Gastroesophageal sphincter (tissue), 4 donors: ENCODE measurements around the gene PPP2R5E. TPM values are rescaled to one million over a fixed set of nuclear protein-coding genes. Genes with fewer than 3 reads are reported as not detected.

Experiments
- ATAC-seq: fragments of 150-250 bp; one replicate; pipeline ENCODE4 v1.9.1; 2016; ENCODE audit warnings: mild to moderate bottlenecking, moderate library complexity
- H3K27ac ChIP-seq, 4 donors: fragments of 200-600 bp; sonication (generic) in 3 of 4; 1 replicate in 3 of 4; 2 replicates in 1 of 4; pipeline ENCODE4 v1.5.1; 2016 to 2019
- H3K27me3 ChIP-seq: fragments of 200-600 bp; sonication (generic); one replicate; pipeline ENCODE4 v1.5.1; 2019
- H3K36me3 ChIP-seq, 2 donors: fragments of 200-600 bp; sonication (generic); one replicate each; pipeline ENCODE4 v1.5.1; 2019; ENCODE audit warnings: control low read depth in 1 of 2
- H3K4me1 ChIP-seq, 3 donors: fragments of 200-600 bp; sonication (generic); 1 replicate in 2 of 3; 2 replicates in 1 of 3; pipeline ENCODE4 v1.5.1; 2016 to 2019; ENCODE audit warnings: control low read depth in 2 of 3
- H3K4me3 ChIP-seq, 2 donors: fragments of 200-600 bp; sonication (generic); one replicate each; pipeline ENCODE4 v1.5.1; 2019; ENCODE audit warnings: mild to moderate bottlenecking in 1 of 2, moderate library complexity in 1 of 2
- H3K9me3 ChIP-seq, 3 donors: fragments of 200-600 bp; sonication (generic); one replicate each; pipeline ENCODE4 v1.5.1; 2017 to 2019; ENCODE audit warnings: control low read depth in 2 of 3
- CTCF ChIP-seq, 4 experiments: fragments of 200-600 bp in 2 of 4; fragments of 450-650 bp in 2 of 4; sonication (generic) in 1 of 4; IDR thresholded peaks; one replicate each; pipeline ENCODE4 v1.5.1; 2017 to 2019; ENCODE audit warnings: antibody characterized with exemption in 4 of 4, mild to moderate bottlenecking in 2 of 4, moderate library complexity in 2 of 4
- EP300 ChIP-seq: sonication (generic); formaldehyde crosslinking; IDR thresholded peaks from one replicate; pipeline ENCODE4 v1.6.1; 2017; ENCODE audit warnings: antibody characterized with exemption, mild to moderate bottlenecking
- POLR2A ChIP-seq, 2 donors: fragments of 450-650 bp; IDR thresholded peaks; one replicate each; pipeline ENCODE4 v1.6.1; 2017; ENCODE audit warnings: antibody characterized with exemption in 2 of 2, mild to moderate bottlenecking in 2 of 2, moderate library complexity in 1 of 2
- POLR2AphosphoS5 ChIP-seq: sonication (generic); formaldehyde crosslinking; IDR thresholded peaks from one replicate; pipeline ENCODE4 v1.6.1; 2017; ENCODE audit warnings: antibody characterized with exemption
- WGBS, 2 donors: methylation state at CpG; one replicate each; pipeline ENCODE4 v1.1.5; 2018; ENCODE audit warnings: low coverage in 1 of 2; 5-methylcytosine and 5-hydroxymethylcytosine counted together
- total RNA-seq, 4 donors: library from RNA; depleted of rRNA; stranded (reverse); fragments of >200 nt; gene quantifications; one replicate each; pipeline ENCODE4 v1.1.0, GENCODE V29; 2016

PPP2R5E gene
- total RNA-seq, 4 donors from 2014 or later: 32.8 to 38.0 (median 33.7) TPM

GRCh38 chr14:63483315-63483714 is 59.9 kb downstream of the PPP2R5E start:
- no peaks in the 10 kb centered on the region for H3K9me3 ChIP-seq
- H3K27ac ChIP-seq: peak overlapping the region in 1 of 4 donors; percentile 17
- no peaks in the 10 kb centered on the region for H3K36me3 ChIP-seq
- no peak for ATAC-seq
- WGBS, 2 donors: 69 to 79% methylated on average over 6 to 7 of the region's 7 CpGs
- peaks cover 0 to 72% (median 0%) of the 10 kb centered on the region in 3 donors for H3K4me1 ChIP-seq
- no peak overlapping the region for H3K4me3 ChIP-seq
- H3K27me3 ChIP-seq: no peaks in the 10 kb centered on the region
- no peak for TF ChIP-seq POLR2A (IDR thresholded peaks at IDR 0.05)
- no peak for TF ChIP-seq EP300
- TF ChIP-seq POLR2AphosphoS5: no peak
- TF ChIP-seq CTCF (IDR thresholded peaks at IDR 0.05): no peak

GRCh38 chr14:63480599-63480998 is 62.6 kb downstream of the PPP2R5E start:
- 92 to 100% methylated on average over 4 of the region's 4 CpGs for WGBS, 2 donors
- no peak overlapping the region for H3K27ac ChIP-seq
- H3K36me3 ChIP-seq: no peaks in the 10 kb centered on the region
- no peaks in the 10 kb centered on the region for H3K27me3 ChIP-seq
- no peak overlapping the region for H3K4me3 ChIP-seq
- no peak for TF ChIP-seq CTCF (IDR thresholded peaks at IDR 0.05)
- no peak for TF ChIP-seq POLR2A (IDR thresholded peaks at IDR 0.05)
- no peak for TF ChIP-seq POLR2AphosphoS5
- no peaks in the 10 kb centered on the region for H3K9me3 ChIP-seq
- ATAC-seq: no peak
- H3K4me1 ChIP-seq: peaks cover 0 to 78% (median 0%) of the 10 kb centered on the region in 3 donors

GRCh38 chr14:63478437-63478852 is 64.7 kb downstream of the PPP2R5E start:
- WGBS, 2 donors: 71 to 87% methylated on average over 1 to 3 of the region's 3 CpGs
- H3K27ac ChIP-seq: no peak overlapping the region
- no peak for ATAC-seq
- H3K9me3 ChIP-seq: no peaks in the 10 kb centered on the region
- TF ChIP-seq POLR2AphosphoS5 (no peak), CTCF (IDR thresholded peaks at IDR 0.05) (no peak), EP300 (no peak), POLR2A (IDR thresholded peaks at IDR 0.05) (no peak)
- H3K4me1 ChIP-seq: peaks cover 0 to 79% (median 0%) of the 10 kb centered on the region in 3 donors
- H3K27me3 ChIP-seq: no peaks in the 10 kb centered on the region
- H3K4me3 ChIP-seq: no peak overlapping the region
- no peaks in the 10 kb centered on the region for H3K36me3 ChIP-seq

- H3K27me3 ChIP-seq: no peaks in the 10 kb centered on the region
- H3K9me3 ChIP-seq: no peaks in the 10 kb centered on the region
- no peak overlapping the region for H3K4me3 ChIP-seq
- peaks cover 0 to 79% (median 0%) of the 10 kb centered on the region in 3 donors for H3K4me1 ChIP-seq
- H3K27ac ChIP-seq: no peak overlapping the region
- H3K36me3 ChIP-seq: no peaks in the 10 kb centered on the region
- ATAC-seq: no peak
- no peak for TF ChIP-seq POLR2A (IDR thresholded peaks at IDR 0.05)
- 23 to 64% methylated on average over 2 of the region's 2 CpGs for WGBS, 2 donors
Measured at GRCh38 chr14:63478010-63478409, 65.2 kb downstream of the PPP2R5E start.

- H3K27ac ChIP-seq: no peak overlapping the region
- H3K4me3 ChIP-seq: no peak overlapping the region
- ATAC-seq: no peak
- H3K27me3 ChIP-seq: no peaks in the 10 kb centered on the region
- no peaks in the 10 kb centered on the region for H3K36me3 ChIP-seq
- 30 to 50% methylated on average over 1 of the region's 1 CpG for WGBS, 2 donors
- H3K9me3 ChIP-seq: no peaks in the 10 kb centered on the region
- TF ChIP-seq CTCF (IDR thresholded peaks at IDR 0.05) (no peak), POLR2A (IDR thresholded peaks at IDR 0.05) (no peak), EP300 (no peak), POLR2AphosphoS5 (no peak)
- peaks cover 0 to 79% (median 0%) of the 10 kb centered on the region in 3 donors for H3K4me1 ChIP-seq
Measured at GRCh38 chr14:63477556-63477955, 65.6 kb downstream of the PPP2R5E start.
